Measurements from ENCODE around the gene VAT1L. TPM values are rescaled to one million over a fixed set of nuclear protein-coding genes. Genes with fewer than 3 reads are reported as not detected.
"Not testable (repeated sequence)": the region's sequence is repeated elsewhere in the genome, so short reads cannot be mapped to it uniquely, and the experiment has no call there.

The VAT1L gene
- total RNA-seq, 1 donor from 2014 or later = not detected

DNA sequence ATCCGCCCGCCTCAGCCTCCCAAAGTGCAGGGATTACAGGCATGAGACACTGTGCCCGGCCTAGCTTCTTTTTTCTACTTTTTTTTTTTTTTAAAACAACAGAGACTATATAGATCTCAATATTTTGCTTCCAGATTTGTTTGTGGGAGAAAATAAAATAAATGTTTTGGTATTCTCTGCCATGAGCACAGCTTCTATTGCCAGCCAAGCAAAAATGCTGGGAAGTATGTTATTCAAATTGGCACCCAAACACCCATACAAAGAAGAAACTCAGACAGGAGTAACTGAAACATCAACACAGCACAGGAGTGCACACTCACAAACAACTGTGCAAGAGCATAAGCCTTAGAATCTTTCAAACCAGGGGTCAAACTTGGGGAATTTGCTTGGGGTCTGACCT lies 196.7 kb downstream of the VAT1L start:
- H3K27ac Mint-ChIP-seq (ENCODE audit: unreplicated experiment) = no peak overlapping the region
- no peaks in the 10 kb centered on the region for H3K4me1 Mint-ChIP-seq (ENCODE audit: low read depth)
- no peak for DNase-seq (ENCODE audit: low spot score)
- H3K36me3 Mint-ChIP-seq (ENCODE audit: low read depth) = no peaks in the 10 kb centered on the region
- TF ChIP-seq, protein P1, sequence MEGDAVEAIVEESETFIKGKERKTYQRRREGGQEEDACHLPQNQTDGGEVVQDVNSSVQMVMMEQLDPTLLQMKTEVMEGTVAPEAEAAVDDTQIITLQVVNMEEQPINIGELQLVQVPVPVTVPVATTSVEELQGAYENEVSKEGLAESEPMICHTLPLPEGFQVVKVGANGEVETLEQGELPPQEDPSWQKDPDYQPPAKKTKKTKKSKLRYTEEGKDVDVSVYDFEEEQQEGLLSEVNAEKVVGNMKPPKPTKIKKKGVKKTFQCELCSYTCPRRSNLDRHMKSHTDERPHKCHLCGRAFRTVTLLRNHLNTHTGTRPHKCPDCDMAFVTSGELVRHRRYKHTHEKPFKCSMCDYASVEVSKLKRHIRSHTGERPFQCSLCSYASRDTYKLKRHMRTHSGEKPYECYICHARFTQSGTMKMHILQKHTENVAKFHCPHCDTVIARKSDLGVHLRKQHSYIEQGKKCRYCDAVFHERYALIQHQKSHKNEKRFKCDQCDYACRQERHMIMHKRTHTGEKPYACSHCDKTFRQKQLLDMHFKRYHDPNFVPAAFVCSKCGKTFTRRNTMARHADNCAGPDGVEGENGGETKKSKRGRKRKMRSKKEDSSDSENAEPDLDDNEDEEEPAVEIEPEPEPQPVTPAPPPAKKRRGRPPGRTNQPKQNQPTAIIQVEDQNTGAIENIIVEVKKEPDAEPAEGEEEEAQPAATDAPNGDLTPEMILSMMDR (IDR thresholded peaks at IDR 0.05) = no peak
- no peak overlapping the region for H3K4me3 Mint-ChIP-seq (ENCODE audit: unreplicated experiment)
- H3K9me3 Mint-ChIP-seq (ENCODE audit: low read depth) = no peaks in the 10 kb centered on the region
- H3K27me3 Mint-ChIP-seq (ENCODE audit: low read depth) = no peaks in the 10 kb centered on the region

DNA sequence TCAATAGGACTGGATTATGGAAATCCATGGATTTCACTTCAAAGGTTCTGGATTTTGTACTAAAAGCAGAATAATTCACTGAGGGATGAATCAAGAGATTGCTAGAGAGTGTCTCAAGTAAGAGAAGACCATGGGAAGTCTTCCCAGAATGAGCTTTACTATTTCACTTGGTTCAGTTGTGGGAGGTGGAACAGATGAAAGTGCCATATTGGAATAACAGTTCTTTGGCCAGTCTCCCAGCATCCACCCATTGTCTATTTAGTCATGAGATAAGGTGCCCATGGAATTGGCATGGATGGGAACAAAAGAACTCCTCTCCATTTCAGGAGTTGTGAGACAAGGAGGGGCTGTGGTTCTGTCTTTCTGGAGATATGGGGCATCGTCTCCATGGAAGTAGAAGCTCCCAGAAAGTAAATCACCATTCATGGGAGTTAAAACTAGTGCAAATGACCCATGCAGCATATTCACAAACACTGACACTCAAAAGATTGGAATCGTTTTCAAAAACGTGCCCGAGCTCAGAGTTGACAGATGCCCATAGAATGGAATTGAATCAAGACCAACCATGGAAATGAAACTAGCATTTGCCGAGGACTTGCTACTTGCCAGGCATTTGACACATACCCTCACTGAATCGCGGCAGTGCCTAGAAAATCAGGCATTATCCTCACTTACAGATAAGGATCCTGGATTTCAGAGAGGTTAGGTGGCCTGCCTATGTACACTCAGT lies 197.8 kb downstream of the VAT1L start:
- Mint-ChIP-seq H3K27ac (ENCODE audit: unreplicated experiment) (no peak overlapping the region), H3K4me3 (ENCODE audit: unreplicated experiment) (no peak overlapping the region), H3K36me3 (ENCODE audit: low read depth) (no peaks in the 10 kb centered on the region), H3K27me3 (ENCODE audit: low read depth) (no peaks in the 10 kb centered on the region), H3K9me3 (ENCODE audit: low read depth) (no peaks in the 10 kb centered on the region), H3K4me1 (ENCODE audit: low read depth) (no peaks in the 10 kb centered on the region)
- DNase-seq (ENCODE audit: low spot score) = no peak
- TF ChIP-seq, protein P1 (IDR thresholded peaks at IDR 0.05) = no peak

DNA sequence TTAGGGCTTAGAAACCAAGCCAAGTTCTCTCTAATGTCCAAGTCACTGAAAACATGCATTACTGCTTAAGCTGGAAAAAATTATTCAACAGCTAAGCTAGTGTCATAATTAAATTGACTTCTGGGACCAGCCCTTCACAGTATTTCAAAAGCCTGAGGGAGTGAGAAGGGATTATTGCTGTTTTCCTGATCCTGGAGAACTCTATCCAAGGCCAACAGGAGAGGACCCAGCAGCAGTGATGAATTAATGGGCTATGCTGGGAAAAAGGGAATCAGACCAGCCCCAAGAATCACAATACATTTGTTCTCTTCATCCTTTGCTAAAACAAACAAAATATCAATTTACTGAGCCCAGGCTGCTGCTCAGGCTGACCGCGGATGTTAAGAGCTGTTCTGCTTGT lies 199.4 kb downstream of the VAT1L start:
- Mint-ChIP-seq H3K36me3 (ENCODE audit: low read depth) (no peaks in the 10 kb centered on the region), H3K4me1 (ENCODE audit: low read depth) (no peaks in the 10 kb centered on the region), H3K4me3 (ENCODE audit: unreplicated experiment) (no peak overlapping the region), H3K9me3 (ENCODE audit: low read depth) (no peaks in the 10 kb centered on the region), H3K27ac (ENCODE audit: unreplicated experiment) (no peak overlapping the region), H3K27me3 (ENCODE audit: low read depth) (peaks cover 3% of the 10 kb centered on the region)
- no peak for DNase-seq (ENCODE audit: low spot score)
- TF ChIP-seq, protein P1 (IDR thresholded peaks at IDR 0.05) = no peak

DNA sequence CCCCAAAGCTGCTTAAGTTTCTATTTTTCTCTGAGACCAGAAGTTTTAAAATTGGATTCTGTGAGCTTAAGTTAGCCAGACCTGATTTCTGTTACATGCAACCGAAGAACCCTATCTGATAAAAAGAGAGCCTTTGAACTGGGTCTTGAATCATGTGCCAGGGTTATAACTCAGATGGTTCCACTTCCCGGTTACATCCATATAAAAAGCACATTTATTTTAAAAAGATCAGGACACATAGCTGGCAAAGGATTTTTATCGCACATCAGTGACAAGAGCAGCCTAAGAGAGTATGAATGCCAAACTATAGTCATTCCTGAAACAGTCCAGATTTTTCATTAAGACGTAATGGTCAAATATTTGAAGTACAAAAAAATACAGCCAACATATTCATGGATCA lies 201.5 kb downstream of the VAT1L start:
- no peaks in the 10 kb centered on the region for H3K36me3 Mint-ChIP-seq (ENCODE audit: low read depth)
- no peaks in the 10 kb centered on the region for H3K4me1 Mint-ChIP-seq (ENCODE audit: low read depth)
- H3K27me3 Mint-ChIP-seq (ENCODE audit: low read depth) = peaks cover 3% of the 10 kb centered on the region
- no peak for DNase-seq (ENCODE audit: low spot score)
- H3K4me3 Mint-ChIP-seq (ENCODE audit: unreplicated experiment) = no peak overlapping the region
- H3K27ac Mint-ChIP-seq (ENCODE audit: unreplicated experiment) = no peak overlapping the region
- TF ChIP-seq, protein P1 (IDR thresholded peaks at IDR 0.05) = no peak
- H3K9me3 Mint-ChIP-seq (ENCODE audit: low read depth) = no peaks in the 10 kb centered on the region

DNA sequence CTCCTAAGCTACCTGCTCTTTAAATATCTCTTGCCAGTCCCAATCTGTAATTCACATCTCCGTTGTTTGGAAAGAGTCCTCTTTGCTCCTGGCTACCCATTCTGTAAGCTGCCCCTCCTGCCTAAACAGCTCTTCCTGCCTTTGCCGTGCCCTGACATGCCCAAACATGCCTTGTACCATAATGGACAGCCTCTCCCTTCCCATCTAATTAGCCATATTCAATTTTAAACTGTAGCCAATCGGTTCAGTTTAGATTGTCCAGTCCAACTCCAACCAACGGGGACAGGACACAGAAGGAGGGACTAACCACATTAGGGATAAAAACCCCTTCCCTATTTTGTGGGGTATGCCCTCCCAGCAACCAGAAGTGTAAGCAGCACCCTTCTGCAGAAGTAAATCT lies 203.3 kb downstream of the VAT1L start:
- TF ChIP-seq, protein P1 (IDR thresholded peaks at IDR 0.05) = no peak
- H3K36me3 Mint-ChIP-seq (ENCODE audit: low read depth) = no peaks in the 10 kb centered on the region
- DNase-seq (ENCODE audit: low spot score) = no peak
- H3K9me3 Mint-ChIP-seq (ENCODE audit: low read depth) = peaks cover 7% of the 10 kb centered on the region
- H3K27me3 Mint-ChIP-seq (ENCODE audit: low read depth) = peaks cover 3% of the 10 kb centered on the region
- H3K27ac Mint-ChIP-seq (ENCODE audit: unreplicated experiment) = no peak overlapping the region
- no peak overlapping the region for H3K4me3 Mint-ChIP-seq (ENCODE audit: unreplicated experiment)
- no peaks in the 10 kb centered on the region for H3K4me1 Mint-ChIP-seq (ENCODE audit: low read depth)

DNA sequence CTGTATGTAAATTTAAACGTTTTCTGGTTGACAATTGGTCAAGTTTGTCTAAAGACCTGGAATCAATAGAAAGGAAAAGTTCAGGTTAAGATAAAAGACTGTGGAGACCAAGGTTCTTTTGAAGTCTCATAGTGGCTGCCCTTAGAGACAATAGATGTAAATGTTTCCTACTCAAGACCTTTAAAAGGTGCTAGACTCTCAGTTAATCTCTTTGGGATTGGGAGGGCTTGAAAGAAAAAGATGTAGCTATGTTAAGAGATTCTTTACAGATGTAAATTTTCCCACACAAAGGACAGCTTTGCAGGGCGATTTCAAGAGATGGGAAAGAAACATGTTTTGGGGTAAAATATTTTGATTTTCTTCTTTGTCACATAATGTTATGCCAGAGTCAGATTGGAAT lies 204.0 kb downstream of the VAT1L start:
- not testable (repeated sequence) for H3K27ac Mint-ChIP-seq (ENCODE audit: unreplicated experiment); H3K4me3 Mint-ChIP-seq (ENCODE audit: unreplicated experiment); H3K36me3 Mint-ChIP-seq (ENCODE audit: low read depth); H3K27me3 Mint-ChIP-seq (ENCODE audit: low read depth); DNase-seq (ENCODE audit: low spot score); H3K4me1 Mint-ChIP-seq (ENCODE audit: low read depth)
- peaks cover 11% of the 10 kb centered on the region for H3K9me3 Mint-ChIP-seq (ENCODE audit: low read depth)

Data from chondrocyte (in vitro differentiated cells).